ENCODE results near the gene TSKU. TPM values are rescaled to one million over a fixed set of nuclear protein-coding genes. Genes with fewer than 3 reads are reported as not detected.
A peak's percentile ranks its signal among the peaks of the same experiment; 100 is the strongest.

Gene TSKU
- total RNA-seq, 1 experiment from 2014 or later: 68.8 TPM

DNA sequence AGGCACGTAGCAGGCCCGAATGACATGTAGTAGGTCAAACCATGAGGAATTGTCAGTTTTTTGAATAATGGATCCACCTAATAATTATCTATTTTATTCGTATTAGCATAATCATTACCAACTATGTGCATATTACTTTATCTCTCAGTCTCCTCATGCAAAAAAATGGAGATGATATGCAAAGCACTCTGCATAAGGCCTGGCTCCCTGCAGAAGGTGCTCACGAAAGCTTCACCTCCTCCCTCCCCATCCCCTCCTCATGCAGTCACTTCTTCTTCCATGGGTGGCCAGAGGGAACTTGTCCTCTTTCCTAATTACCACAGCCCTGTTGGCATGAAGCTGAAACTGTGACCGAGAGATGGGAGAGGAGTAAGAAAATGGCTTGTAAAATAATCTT, 20.8 kb upstream of the TSKU start:
- no peak for DNase-seq
- no peaks in the 10 kb centered on the region for H3K27me3 ChIP-seq (ENCODE audit: control insufficient read depth, insufficient read depth, low read length)
- H3K4me3 ChIP-seq (ENCODE audit: insufficient read depth, low read depth, low read length): no peak overlapping the region
- no peaks in the 10 kb centered on the region for H3K36me3 ChIP-seq (replicated peaks; ENCODE audit: control insufficient read depth, insufficient read depth, low read length)

DNA sequence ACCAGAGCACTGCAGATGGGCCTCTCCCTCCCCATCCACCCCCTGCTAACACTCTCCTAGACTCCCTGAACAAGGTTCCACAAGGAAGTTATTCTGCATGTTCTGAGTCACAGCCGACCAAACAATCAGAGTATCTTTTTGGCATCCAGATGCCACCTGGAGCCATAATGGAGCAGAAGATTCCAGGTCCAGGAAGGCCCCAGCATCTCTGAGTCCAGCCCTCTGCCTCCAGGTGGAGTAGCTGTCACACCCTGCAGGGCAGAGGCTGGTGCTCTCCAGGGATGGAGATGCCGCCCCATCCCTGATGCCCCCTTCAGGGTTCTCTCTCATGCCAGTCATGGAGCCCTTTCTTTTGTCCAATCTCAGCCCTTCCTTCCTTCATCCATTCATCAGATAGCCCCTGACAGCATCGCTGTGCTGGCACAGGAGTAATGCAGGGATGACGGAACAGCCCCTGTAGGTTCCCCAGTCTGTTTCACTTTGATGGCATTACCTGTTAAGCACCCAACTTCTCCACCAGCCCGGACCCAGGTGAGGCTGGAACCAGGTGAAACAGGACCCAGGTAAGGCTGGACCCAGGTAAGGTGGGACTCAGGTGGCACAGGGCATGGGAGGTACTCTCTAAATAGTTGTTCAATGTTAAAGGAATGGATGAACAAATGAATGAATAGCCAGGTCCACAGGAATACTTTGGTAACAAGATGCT, 20.1 kb upstream of the TSKU start:
- H3K27me3 ChIP-seq (ENCODE audit: control insufficient read depth, insufficient read depth, low read length): no peaks in the 10 kb centered on the region
- H3K36me3 ChIP-seq (replicated peaks; ENCODE audit: control insufficient read depth, insufficient read depth, low read length): no peaks in the 10 kb centered on the region
- no peak for DNase-seq
- no peak overlapping the region for H3K4me3 ChIP-seq (ENCODE audit: insufficient read depth, low read depth, low read length)

DNA sequence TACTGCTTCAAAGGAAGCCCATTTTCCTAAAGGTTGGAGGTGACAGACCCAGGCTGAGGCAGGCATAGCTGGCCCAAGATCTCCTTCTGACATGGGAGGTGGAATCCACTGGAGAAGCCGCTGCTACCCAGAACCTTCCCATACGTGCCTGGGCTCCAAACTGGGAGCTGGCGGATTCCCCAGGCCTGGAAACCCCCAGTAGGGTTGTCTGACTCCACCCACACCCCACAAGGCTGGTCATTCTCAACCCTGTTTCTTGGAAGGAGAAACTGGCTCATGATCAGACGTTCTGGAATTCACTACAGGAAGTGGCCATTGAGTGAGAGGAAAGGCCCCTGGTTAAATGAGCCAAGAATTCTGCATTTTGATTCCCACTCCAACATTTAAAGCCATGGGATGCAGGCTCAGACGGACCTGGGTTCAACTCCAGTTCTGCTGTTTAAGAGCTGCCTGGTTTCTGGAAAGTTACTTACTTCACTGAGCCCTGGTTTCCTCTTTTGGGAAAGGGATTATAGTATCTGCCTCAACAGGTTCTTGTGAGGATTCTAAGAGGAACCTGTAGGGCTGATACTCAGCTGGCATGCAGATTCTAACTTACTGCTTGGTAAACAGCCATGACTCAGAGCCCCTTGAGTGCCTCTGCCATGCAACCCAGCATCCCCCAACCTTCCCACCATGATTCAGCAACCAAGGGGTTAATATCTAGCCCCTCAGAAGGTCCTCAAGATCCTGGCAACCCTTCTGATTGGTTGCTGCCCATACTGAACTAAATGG, 19.4 kb upstream of the TSKU start:
- H3K36me3 ChIP-seq (replicated peaks; ENCODE audit: control insufficient read depth, insufficient read depth, low read length): no peaks in the 10 kb centered on the region
- no peak for DNase-seq

DNA sequence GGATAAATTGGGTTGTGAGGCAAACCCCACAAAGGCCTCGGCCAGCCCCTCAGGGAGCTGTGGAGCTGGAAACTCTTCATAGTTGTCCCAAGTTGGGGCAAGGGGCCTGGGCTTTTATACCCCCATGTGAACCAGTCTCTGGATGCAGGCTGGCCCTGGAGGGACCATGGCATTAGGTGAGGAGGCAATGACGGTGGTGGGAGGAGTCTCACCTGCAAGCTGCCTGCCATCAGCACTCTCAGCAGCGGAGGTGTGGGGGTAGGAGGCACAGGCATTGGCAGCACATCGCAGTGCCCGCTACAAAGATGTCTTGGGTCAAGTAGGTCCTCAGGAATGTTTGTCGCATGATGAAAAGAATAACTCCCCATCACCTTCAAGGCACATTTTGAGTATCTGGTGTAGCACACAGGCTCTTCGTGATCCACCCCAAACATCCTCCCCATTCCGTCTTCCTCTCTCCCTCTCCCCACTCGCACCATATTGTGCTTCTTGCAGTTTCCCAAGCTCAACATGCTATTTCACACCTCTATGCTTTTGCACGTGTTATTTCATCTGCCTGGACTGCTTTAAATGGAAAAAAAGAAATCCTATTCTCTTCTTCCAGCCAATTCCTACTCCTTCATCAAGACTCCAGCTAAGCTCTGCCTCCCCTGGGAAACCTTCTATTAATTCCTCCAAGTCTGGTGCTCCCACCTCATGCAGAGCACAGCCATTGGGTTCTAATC, 18.1 kb upstream of the TSKU start:
- no peak for DNase-seq
- H3K36me3 ChIP-seq (replicated peaks; ENCODE audit: control insufficient read depth, insufficient read depth, low read length): no peaks in the 10 kb centered on the region
- H3K4me3 ChIP-seq (ENCODE audit: insufficient read depth, low read depth, low read length): no peak overlapping the region
- no peaks in the 10 kb centered on the region for H3K27me3 ChIP-seq (ENCODE audit: control insufficient read depth, insufficient read depth, low read length)

More for the DNA sequence above, 19.4 kb upstream of the TSKU start:
- no peak overlapping the region for H3K4me3 ChIP-seq (ENCODE audit: insufficient read depth, low read depth, low read length)
- no peaks in the 10 kb centered on the region for H3K27me3 ChIP-seq (ENCODE audit: control insufficient read depth, insufficient read depth, low read length)

DNA sequence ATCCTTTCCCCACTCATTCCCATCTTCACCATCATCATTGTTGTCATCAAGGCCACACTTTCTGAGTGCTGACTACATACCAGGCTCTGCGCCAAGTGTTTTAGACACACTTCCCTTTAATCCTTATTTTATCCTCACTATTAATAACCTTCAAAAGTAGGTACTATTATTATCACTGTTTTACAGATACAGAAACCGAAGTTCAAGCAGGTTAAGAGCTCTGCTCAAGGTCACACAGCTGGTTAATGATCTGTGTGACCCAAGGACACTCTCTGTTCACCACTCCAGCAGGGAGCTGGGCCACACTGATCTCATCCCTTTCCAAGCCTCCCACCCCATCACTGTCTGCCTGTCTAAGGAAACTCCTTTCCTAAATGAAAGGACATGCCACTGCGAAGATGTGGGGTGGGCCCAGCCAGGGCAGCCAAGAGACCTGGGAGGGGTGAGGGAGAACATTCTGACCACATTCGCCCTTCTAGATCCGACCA, 17.2 kb upstream of the TSKU start:
- H3K27me3 ChIP-seq (ENCODE audit: control insufficient read depth, insufficient read depth, low read length): no peaks in the 10 kb centered on the region
- DNase-seq: no peak
- no peaks in the 10 kb centered on the region for H3K36me3 ChIP-seq (replicated peaks; ENCODE audit: control insufficient read depth, insufficient read depth, low read length)
- no peak overlapping the region for H3K4me3 ChIP-seq (ENCODE audit: insufficient read depth, low read depth, low read length)

DNA sequence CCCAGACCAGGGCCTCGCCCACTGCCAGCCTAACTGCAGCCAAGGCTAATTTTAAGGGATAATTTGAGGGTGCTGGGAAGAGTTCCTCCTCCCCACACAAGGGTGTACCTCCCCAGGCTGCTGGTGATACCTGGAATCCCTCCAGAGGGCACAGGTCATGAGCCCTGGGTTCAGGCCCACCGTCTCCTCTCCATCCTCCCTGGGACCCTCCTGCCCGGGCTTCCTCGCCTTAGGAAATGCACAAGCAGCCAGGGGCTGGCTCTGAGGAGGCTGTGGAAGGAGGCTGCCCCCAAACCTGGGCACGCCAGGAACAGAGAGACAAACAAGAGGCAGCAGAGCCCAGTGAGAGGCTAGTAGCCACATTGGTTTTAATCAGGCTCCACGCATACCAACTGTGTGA, 16.6 kb upstream of the TSKU start:
- no peaks in the 10 kb centered on the region for H3K36me3 ChIP-seq (replicated peaks; ENCODE audit: control insufficient read depth, insufficient read depth, low read length)

DNA sequence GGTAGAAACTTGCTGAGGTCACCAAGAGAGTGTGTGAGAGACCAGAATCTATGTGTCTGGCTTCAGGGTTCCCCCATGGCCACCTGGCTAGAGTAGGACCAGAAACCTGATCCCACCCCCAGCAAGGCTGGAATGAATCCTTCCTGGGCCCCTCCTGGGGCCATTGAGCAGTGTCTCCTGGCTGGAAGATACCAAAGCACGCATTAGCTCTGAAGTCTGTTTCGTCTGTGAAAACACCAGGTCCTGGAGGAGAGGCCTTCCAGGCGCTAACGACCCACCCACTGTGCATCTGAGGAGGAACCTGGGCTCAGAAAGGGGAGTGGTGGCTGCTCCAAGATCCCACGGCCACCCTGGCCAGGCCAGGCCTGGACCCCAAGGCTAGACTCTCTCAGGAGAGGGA, 15.5 kb upstream of the TSKU start:
- H3K4me3 ChIP-seq (ENCODE audit: insufficient read depth, low read depth, low read length): no peak overlapping the region
- DNase-seq: no peak
- H3K27me3 ChIP-seq (ENCODE audit: control insufficient read depth, insufficient read depth, low read length): no peaks in the 10 kb centered on the region
- no peaks in the 10 kb centered on the region for H3K36me3 ChIP-seq (replicated peaks; ENCODE audit: control insufficient read depth, insufficient read depth, low read length)

More for the DNA sequence above, 16.6 kb upstream of the TSKU start:
- Histone ChIP-seq H3K4me3 (ENCODE audit: insufficient read depth, low read depth, low read length) (no peak overlapping the region), H3K27me3 (ENCODE audit: control insufficient read depth, insufficient read depth, low read length) (no peaks in the 10 kb centered on the region)
- no peak for DNase-seq

DNA sequence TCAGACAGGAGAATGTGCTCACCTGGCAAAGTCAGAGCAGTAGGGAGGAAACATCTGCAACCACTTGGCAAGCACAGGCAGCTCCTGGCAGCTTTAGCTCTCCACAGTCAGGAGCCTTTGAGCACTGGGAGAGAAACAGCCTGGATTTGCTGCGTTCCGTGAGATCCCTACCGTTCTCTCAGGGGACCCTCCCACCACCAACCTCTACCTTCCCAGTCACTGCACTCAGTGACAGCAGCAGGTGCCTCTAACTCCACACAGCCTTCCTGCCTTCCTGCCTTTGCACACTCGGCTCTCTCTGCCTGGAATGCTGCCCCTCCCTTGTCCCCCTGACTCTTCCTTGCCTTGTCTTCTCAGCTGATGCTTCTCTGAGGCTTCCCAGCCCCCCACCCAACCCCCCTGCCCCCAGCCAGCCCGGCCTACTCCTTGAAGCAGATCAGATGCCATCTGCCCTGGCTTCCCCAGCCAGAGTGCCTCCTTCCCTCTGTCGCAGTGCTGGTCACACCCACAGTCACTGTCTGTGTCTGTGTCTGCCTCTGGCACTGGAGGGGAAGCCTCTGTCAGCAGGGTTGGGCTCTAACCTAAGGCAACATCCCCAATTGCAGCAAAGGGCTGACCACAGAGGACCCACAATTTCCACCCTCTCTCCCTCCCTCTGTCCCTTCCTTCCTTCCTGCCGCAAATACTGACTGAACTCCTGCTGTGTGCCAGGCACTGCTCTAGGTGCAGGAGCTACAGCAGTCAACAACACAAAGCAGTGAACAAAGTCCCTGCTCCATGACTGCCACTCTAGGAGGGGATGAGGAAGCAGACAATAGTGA, 14.9 kb upstream of the TSKU start:
- H3K36me3 ChIP-seq (replicated peaks; ENCODE audit: control insufficient read depth, insufficient read depth, low read length): no peaks in the 10 kb centered on the region
- H3K4me3 ChIP-seq (ENCODE audit: insufficient read depth, low read depth, low read length): no peak overlapping the region
- DNase-seq: peak; percentile 57
- no peaks in the 10 kb centered on the region for H3K27me3 ChIP-seq (ENCODE audit: control insufficient read depth, insufficient read depth, low read length)

DNA sequence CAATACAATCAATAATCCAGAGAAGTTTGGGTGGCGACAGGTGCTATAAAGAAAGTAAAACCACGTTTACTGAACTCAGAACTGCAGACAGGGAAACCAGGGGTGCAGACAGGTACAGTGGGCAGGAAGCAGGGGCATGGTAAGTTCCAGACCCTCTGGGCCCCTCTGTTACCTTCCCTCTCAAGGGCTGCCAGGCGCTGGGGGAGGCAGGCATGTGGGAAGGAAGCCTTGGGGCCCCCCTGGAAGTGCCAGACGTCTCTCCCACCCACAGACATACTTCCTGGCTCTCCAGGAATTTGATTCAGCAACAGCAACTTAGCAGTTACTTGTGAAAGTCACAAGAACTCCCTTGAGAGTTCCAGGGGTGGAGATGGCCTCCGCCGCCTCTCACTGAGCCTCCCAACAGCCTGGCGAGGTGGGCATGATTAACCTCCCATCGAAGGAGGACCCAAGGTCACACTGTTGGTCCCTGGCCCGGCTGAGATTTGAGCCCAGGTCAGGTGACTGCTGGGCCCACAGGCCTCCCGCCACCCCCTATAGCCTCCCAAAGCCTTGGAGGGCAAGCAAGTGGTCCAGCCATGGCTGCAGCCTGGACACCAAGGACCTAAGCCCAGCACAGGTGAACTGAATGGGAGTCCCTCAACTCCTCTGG, 14.1 kb upstream of the TSKU start:
- no peak for DNase-seq
- Histone ChIP-seq H3K4me3 (ENCODE audit: insufficient read depth, low read depth, low read length) (no peak overlapping the region), H3K36me3 (replicated peaks; ENCODE audit: control insufficient read depth, insufficient read depth, low read length) (no peaks in the 10 kb centered on the region), H3K27me3 (ENCODE audit: control insufficient read depth, insufficient read depth, low read length) (no peaks in the 10 kb centered on the region)

DNA sequence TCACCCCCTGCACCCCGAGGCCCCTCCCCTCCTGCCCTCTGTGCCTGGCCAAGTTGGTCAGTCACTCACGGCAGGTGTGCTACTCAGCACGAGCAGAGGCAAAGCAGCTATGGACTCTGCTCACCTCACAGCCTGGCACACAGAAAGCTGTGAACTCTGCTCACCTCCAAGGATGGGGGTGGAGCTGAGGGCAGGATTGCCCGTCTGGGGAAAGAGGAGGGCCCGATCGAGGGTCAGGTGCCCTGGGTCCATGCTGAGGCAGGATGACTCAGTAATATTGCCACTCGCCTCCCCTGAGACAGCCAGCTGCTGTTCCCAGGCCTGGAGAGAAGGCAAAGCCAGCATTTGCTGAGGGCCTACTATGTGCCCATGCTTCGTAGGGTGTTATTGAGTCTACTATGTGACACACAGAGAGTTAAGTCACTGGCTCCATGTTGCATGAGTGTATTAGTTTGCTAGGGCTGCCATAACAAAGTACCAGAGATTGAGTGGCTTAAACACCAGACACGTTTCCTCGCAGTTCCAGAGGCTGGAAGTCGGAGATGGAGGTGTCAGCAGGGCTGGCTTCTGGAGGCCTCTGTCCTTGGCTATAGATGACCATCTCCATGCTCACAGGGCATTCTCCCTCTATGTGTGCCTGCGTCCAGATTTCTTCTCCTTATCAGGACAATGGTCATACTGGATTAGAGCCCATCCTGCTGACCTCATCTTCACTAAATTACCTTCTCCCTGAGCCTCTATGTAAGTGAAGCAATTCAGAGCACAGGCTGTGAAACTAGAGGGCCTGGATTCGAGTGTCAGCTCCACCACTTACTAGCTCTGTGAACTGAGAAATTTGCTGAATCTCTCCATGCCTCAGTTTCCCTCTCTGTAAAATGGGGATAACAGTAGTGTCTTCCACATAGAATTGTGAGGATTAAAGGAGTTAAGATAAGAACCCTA, 13.2 kb upstream of the TSKU start:
- no peaks in the 10 kb centered on the region for H3K36me3 ChIP-seq (replicated peaks; ENCODE audit: control insufficient read depth, insufficient read depth, low read length)
- H3K4me3 ChIP-seq (ENCODE audit: insufficient read depth, low read depth, low read length): no peak overlapping the region
- H3K27me3 ChIP-seq (ENCODE audit: control insufficient read depth, insufficient read depth, low read length): no peaks in the 10 kb centered on the region
- no peak for DNase-seq

DNA sequence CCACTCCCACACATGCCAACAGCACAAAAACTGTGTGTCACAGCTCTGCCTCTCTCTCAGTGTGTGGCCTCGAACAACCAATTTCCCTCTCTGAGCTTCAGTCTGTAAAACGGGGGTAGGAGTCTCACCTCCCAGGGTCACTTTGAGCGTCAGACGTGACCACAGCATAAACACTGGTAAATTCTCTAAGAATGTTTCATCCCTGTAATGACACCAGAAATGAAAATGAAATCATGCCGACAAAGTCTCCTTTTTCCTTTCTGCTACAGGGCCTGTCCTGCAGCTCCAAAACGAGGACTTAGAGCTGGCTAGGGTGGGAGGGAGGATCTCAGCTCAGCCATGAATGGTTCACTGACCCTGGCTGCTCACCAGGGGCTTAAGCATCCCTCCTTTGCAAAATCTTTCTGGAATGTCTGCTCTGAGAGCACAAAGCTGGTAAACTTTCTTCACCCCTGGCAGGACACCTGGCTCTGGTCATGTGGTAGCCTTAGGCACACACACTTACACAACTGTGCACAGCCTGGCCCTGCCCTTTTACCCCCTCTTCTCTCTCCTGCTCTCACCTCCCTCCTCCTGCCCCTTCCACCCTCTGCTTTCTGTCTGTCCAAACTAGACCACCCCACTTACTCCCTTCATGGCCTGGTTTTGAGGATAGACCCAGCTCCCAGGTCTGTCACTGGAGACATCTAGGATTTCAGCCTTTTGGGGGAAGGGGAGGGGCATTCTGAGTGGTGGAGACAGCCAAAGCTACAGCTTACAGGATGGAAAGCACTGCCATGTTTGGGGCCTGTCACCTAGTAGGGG, 12.3 kb upstream of the TSKU start:
- peak; percentile 57 for DNase-seq
- H3K27me3 ChIP-seq (ENCODE audit: control insufficient read depth, insufficient read depth, low read length): no peaks in the 10 kb centered on the region
- H3K4me3 ChIP-seq (ENCODE audit: insufficient read depth, low read depth, low read length): no peak overlapping the region
- H3K36me3 ChIP-seq (replicated peaks; ENCODE audit: control insufficient read depth, insufficient read depth, low read length): no peaks in the 10 kb centered on the region

DNA sequence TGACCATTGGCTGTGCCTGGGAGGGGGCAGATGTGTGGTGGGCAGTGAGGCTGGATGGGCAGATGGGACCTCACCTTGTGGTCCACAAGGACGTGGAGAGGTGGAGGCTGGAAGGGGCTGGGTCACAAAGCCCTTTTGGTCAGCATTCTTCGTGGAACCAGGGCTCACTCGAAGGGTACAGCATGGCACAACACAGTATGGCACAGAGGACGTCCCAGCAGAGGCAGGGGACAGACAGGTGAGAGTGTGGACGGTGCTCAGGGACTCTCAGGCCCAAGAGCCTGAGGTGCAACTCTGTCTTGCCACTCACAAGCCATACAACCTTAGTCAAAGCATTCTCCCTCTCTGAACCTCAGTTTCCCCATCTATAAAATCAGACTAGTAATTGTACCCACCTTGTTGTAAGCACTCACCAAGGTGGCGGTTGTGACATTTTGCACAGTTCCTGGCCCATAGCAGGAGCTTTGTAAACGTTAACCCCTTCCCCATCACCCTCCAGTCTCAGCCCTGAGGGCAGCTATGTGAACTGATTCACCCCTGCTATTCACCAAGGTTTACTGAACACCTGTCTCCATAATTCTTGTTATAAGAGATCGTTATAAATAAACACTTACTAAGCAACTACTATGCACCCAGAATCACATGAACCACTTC, 11.6 kb upstream of the TSKU start:
- Histone ChIP-seq H3K4me3 (ENCODE audit: insufficient read depth, low read depth, low read length) (no peak overlapping the region), H3K36me3 (replicated peaks; ENCODE audit: control insufficient read depth, insufficient read depth, low read length) (no peaks in the 10 kb centered on the region), H3K27me3 (ENCODE audit: control insufficient read depth, insufficient read depth, low read length) (no peaks in the 10 kb centered on the region)
- DNase-seq: no peak

Data from H7 (cell line).